H9 (cell line): ENCODE results near the gene DOK5. TPM values are rescaled to one million over a fixed set of nuclear protein-coding genes. Genes with fewer than 3 reads are reported as not detected.

Source experiments
- DNase-seq: peaks from one replicate; pipeline ENCODE4 v3.0.0-alpha.2; 2017
- H2AFZ ChIP-seq: one replicate; pipeline ENCODE4 v1.6.1; 2013; ENCODE audit warnings: mild to moderate bottlenecking, low read length, control low read depth, moderate library complexity
- H2AK5ac ChIP-seq: 2 replicates; pipeline ENCODE4 v1.6.1; 2013; ENCODE audit warnings: low read length, control low read depth, mixed read lengths; ENCODE audit not compliant: insufficient read length
- H2BK120ac ChIP-seq: one replicate; pipeline ENCODE4 v1.6.1; 2013; ENCODE audit warnings: low read depth, mild to moderate bottlenecking, low read length, control low read depth, inconsistent platforms; ENCODE audit not compliant: poor library complexity, severe bottlenecking
- H2BK12ac ChIP-seq: 2 replicates; pipeline ENCODE4 v1.6.1; 2013; ENCODE audit warnings: low read length, control low read depth, mixed read lengths, low read depth; ENCODE audit not compliant: insufficient read length
- H2BK15ac ChIP-seq: 2 replicates; pipeline ENCODE4 v1.6.1; 2013; ENCODE audit warnings: low read depth, low read length, control low read depth
- H2BK20ac ChIP-seq: one replicate; pipeline ENCODE4 v1.6.1; 2013; ENCODE audit warnings: low read depth, mild to moderate bottlenecking, low read length, control low read depth, inconsistent platforms; ENCODE audit not compliant: poor library complexity, severe bottlenecking
- H2BK5ac ChIP-seq: 2 replicates; pipeline ENCODE4 v1.6.1; 2013; ENCODE audit warnings: low read length, control low read depth, mixed read lengths; ENCODE audit not compliant: insufficient read length
- H3K14ac ChIP-seq: 2 replicates; pipeline ENCODE4 v1.6.1; 2013; ENCODE audit warnings: low read length, control low read depth; ENCODE audit not compliant: insufficient read depth
- H3K18ac ChIP-seq: 2 replicates; pipeline ENCODE4 v1.6.1; 2013; ENCODE audit warnings: low read depth, mild to moderate bottlenecking, mixed read lengths, low read length, control low read depth; ENCODE audit not compliant: insufficient read length
- H3K23ac ChIP-seq: 2 replicates; pipeline ENCODE4 v1.6.1; 2013; ENCODE audit warnings: low read length, control low read depth, mixed read lengths, low read depth; ENCODE audit not compliant: insufficient read length
- H3K23me2 ChIP-seq: 2 replicates; pipeline ENCODE4 v1.6.1; 2013; ENCODE audit warnings: low read depth, mild to moderate bottlenecking, mixed read lengths, low read length, control low read depth; ENCODE audit not compliant: insufficient read length, poor library complexity, severe bottlenecking
- H3K27ac ChIP-seq: 2 replicates; pipeline ENCODE4 v1.5.1; 2013; ENCODE audit warnings: low read length, control low read depth, mixed read lengths, low read depth; ENCODE audit not compliant: insufficient read length
- H3K27me3 ChIP-seq: 2 replicates; pipeline ENCODE4 v1.6.1; 2013; ENCODE audit warnings: low read length, control low read depth, inconsistent platforms; ENCODE audit not compliant: insufficient read depth
- H3K4ac ChIP-seq: 2 replicates; pipeline ENCODE4 v1.6.1; 2013; ENCODE audit warnings: low read depth, mild to moderate bottlenecking, control low read depth, inconsistent platforms, low read length, moderate library complexity
- H3K4me1 ChIP-seq: 2 replicates; pipeline ENCODE4 v1.6.1; 2013; ENCODE audit warnings: low read length, control low read depth, inconsistent platforms; ENCODE audit not compliant: insufficient read depth
- H3K4me2 ChIP-seq: 2 replicates; pipeline ENCODE4 v1.6.1; 2013; ENCODE audit warnings: low read length, control low read depth, mixed read lengths; ENCODE audit not compliant: insufficient read length, insufficient read depth
- H3K56ac ChIP-seq: 2 replicates; pipeline ENCODE4 v1.6.1; 2013; ENCODE audit warnings: low read depth, mild to moderate bottlenecking, mixed read lengths, low read length, control low read depth; ENCODE audit not compliant: insufficient read length
- H3K79me1 ChIP-seq: 2 replicates; pipeline ENCODE4 v1.6.1; 2013; ENCODE audit warnings: low read depth, mild to moderate bottlenecking, moderate library complexity, low read length, control low read depth, inconsistent platforms; ENCODE audit not compliant: insufficient read depth, poor library complexity, severe bottlenecking
- H3K79me2 ChIP-seq: 2 replicates; pipeline ENCODE4 v1.6.1; 2013; ENCODE audit warnings: low read length, control low read depth, inconsistent platforms; ENCODE audit not compliant: insufficient read depth
- H3K9ac ChIP-seq: 2 replicates; pipeline ENCODE4 v1.6.1; 2013; ENCODE audit warnings: low read length, control low read depth, mixed read lengths; ENCODE audit not compliant: insufficient read length; ENCODE audit errors: extremely low read depth
- H3K9me3 ChIP-seq: one replicate; pipeline ENCODE4 v1.6.1; 2013; ENCODE audit warnings: low read depth, low read length, inconsistent platforms; ENCODE audit not compliant: control insufficient read depth
- H3T11ph ChIP-seq: one replicate; pipeline ENCODE4 v1.6.1; 2013; ENCODE audit warnings: mild to moderate bottlenecking, low read length, control low read depth, inconsistent platforms
- H4K20me1 ChIP-seq: one replicate; pipeline ENCODE4 v1.6.1; 2013; ENCODE audit not compliant: control insufficient read depth, insufficient read length, insufficient read depth
- H4K5ac ChIP-seq: 2 replicates; pipeline ENCODE4 v1.6.1; 2013; ENCODE audit warnings: low read depth, mild to moderate bottlenecking, mixed read lengths, low read length, control low read depth; ENCODE audit not compliant: insufficient read length
- H4K8ac ChIP-seq: replicated peaks from 2 replicates; pipeline ENCODE4 v1.6.1; 2013; ENCODE audit warnings: low read length, control low read depth, mixed read lengths, low read depth; ENCODE audit not compliant: insufficient read length
- H4K91ac ChIP-seq: 2 replicates; pipeline ENCODE4 v1.6.1; 2013; ENCODE audit warnings: low read depth, mild to moderate bottlenecking, moderate library complexity, mixed read lengths, low read length, control low read depth; ENCODE audit not compliant: insufficient read length
- H3K27ac Mint-ChIP-seq, 3 experiments: 2 replicates in 2 of 3; 3 replicates in 1 of 3; pipeline ENCODE4 v1.8.0; 2020 to 2021; ENCODE audit warnings: mixed read lengths in 3 of 3, mild to moderate bottlenecking in 1 of 3, moderate library complexity in 1 of 3
- H3K27me3 Mint-ChIP-seq: 2 replicates; pipeline ENCODE4 v1.8.0; 2021; ENCODE audit warnings: low read depth, mild to moderate bottlenecking, moderate library complexity, mixed read lengths
- H3K36me3 Mint-ChIP-seq, 3 experiments: 2 replicates in 2 of 3; 3 replicates in 1 of 3; pipeline ENCODE4 v1.8.0; 2020 to 2021; ENCODE audit warnings: low read depth in 3 of 3, mixed read lengths in 3 of 3; ENCODE audit not compliant: insufficient read depth in 1 of 3
- H3K4me1 Mint-ChIP-seq, 2 experiments: 2 replicates each; pipeline ENCODE4 v1.8.0; 2020; ENCODE audit warnings: mixed read lengths in 2 of 2
- H3K4me3 Mint-ChIP-seq, 2 experiments: 2 replicates in 1 of 2; 3 replicates in 1 of 2; pipeline ENCODE4 v1.8.0; 2020 to 2021; ENCODE audit warnings: mild to moderate bottlenecking in 2 of 2, mixed read lengths in 2 of 2, moderate library complexity in 1 of 2
- H3K9me3 Mint-ChIP-seq, 2 experiments: 2 replicates in 1 of 2; 3 replicates in 1 of 2; pipeline ENCODE4 v1.8.0; 2020; ENCODE audit warnings: mild to moderate bottlenecking in 2 of 2, mixed read lengths in 2 of 2, moderate library complexity in 1 of 2
- WGBS: extraction: QIAGEN DNeasy Blood & Tissue Kit; methylation state at CpG from one replicate; pipeline ENCODE4 v1.1.7; 2013; ENCODE audit warnings: missing lambda C conversion rate, low lambda C conversion rate, mixed read lengths; ENCODE audit not compliant: insufficient read length; ENCODE audit errors: extremely low coverage; 5-methylcytosine and 5-hydroxymethylcytosine counted together
- total RNA-seq: library from RNA; stranded (reverse); gene quantifications from 2 replicates; pipeline ENCODE4 v1.2.1, GENCODE V29; 2021
- TF ChIP-seq, protein P1 (sequence below): fragments of 200-600 bp; sonication (generic); conservative IDR thresholded peaks from 3 replicates; pipeline ENCODE4 v1.8.0; 2021; ENCODE audit warnings: antibody characterized with exemption, mild to moderate bottlenecking

DOK5 gene
- total RNA-seq, 1 experiment from 2014 or later: 4.5 TPM

DNA sequence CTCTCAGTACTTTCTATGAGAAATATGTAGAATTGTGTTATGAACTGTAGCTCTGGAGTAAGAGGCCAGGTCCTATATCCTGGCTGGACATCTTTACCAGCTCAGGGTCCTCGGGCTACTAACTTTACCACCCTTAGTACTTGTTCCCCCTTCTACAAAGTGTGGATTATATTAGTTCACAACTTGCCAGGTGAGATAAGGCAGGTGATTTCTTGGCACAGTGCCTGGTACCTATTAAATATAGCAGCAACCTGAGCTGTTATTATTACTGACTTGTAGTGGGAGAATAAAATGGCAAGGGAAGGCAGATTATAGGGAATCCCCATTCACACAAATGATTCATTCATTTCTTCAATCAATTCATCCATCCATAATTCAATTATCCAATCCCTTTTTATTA, 150.1 kb downstream of the DOK5 start:
- Mint-ChIP-seq H3K4me3 (no peak overlapping the region), H3K9me3 (no peaks in the 10 kb centered on the region), H3K27me3 (no peaks in the 10 kb centered on the region), H3K36me3 (no peaks in the 10 kb centered on the region), H3K27ac (no peak overlapping the region), H3K4me1 (peaks cover 14 to 23% of the 10 kb centered on the region in 2 experiments)
- H2AK5ac ChIP-seq: no peak overlapping the region
- DNase-seq: no peak
- no peak overlapping the region for H3K56ac ChIP-seq
- no peak overlapping the region for H3K4ac ChIP-seq
- H2BK12ac ChIP-seq: no peak overlapping the region
- no peaks in the 10 kb centered on the region for H3K9me3 ChIP-seq
- no peak overlapping the region for H3K14ac ChIP-seq
- TF ChIP-seq, protein P1, sequence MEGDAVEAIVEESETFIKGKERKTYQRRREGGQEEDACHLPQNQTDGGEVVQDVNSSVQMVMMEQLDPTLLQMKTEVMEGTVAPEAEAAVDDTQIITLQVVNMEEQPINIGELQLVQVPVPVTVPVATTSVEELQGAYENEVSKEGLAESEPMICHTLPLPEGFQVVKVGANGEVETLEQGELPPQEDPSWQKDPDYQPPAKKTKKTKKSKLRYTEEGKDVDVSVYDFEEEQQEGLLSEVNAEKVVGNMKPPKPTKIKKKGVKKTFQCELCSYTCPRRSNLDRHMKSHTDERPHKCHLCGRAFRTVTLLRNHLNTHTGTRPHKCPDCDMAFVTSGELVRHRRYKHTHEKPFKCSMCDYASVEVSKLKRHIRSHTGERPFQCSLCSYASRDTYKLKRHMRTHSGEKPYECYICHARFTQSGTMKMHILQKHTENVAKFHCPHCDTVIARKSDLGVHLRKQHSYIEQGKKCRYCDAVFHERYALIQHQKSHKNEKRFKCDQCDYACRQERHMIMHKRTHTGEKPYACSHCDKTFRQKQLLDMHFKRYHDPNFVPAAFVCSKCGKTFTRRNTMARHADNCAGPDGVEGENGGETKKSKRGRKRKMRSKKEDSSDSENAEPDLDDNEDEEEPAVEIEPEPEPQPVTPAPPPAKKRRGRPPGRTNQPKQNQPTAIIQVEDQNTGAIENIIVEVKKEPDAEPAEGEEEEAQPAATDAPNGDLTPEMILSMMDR: no peak
- H3K27me3 ChIP-seq: no peaks in the 10 kb centered on the region
- H3K18ac ChIP-seq: no peak overlapping the region
- no peak overlapping the region for H2BK120ac ChIP-seq
- H3K9ac ChIP-seq: no peak overlapping the region
- H2AFZ ChIP-seq: no peak overlapping the region
- H4K91ac ChIP-seq: no peak overlapping the region
- no peak overlapping the region for H2BK20ac ChIP-seq
- H3K23me2 ChIP-seq: no peaks in the 10 kb centered on the region
- H4K5ac ChIP-seq: no peak overlapping the region
- no peak overlapping the region for H3K4me2 ChIP-seq
- H3T11ph ChIP-seq: no peak overlapping the region
- no peaks in the 10 kb centered on the region for H4K20me1 ChIP-seq
- no peak overlapping the region for H4K8ac ChIP-seq
- H3K23ac ChIP-seq: no peak overlapping the region
- H2BK5ac ChIP-seq: no peak overlapping the region
- H3K79me2 ChIP-seq: no peaks in the 10 kb centered on the region
- no peak overlapping the region for H2BK15ac ChIP-seq
- H3K27ac ChIP-seq: no peak overlapping the region
- peaks cover 3% of the 10 kb centered on the region; the same call in 1 of the 2 replicates for H3K4me1 ChIP-seq
- H3K79me1 ChIP-seq: no peaks in the 10 kb centered on the region
- no CpG with 5 or more reads among the region's 1 CpG for WGBS
